ENCODE data around the gene ILKAP. TPM values are rescaled to one million over a fixed set of nuclear protein-coding genes. Genes with fewer than 3 reads are reported as not detected.

ILKAP gene
- total RNA-seq, 1 experiment from 2014 or later, result 53.4 TPM

- TF ChIP-seq REST (IDR thresholded peaks at IDR 0.05; ENCODE audit: low read depth), result no peak
- no peak for TF ChIP-seq POLR2A (IDR thresholded peaks at IDR 0.05; ENCODE audit: borderline replicate concordance, extremely low read depth, insufficient read depth, insufficient read length)
- no peak for TF ChIP-seq CTCF (IDR thresholded peaks at IDR 0.05 in 2 of 3, conservative IDR thresholded peaks at IDR 0.05 in 1 of 3; ENCODE audit: borderline replicate concordance in 1 of 3, insufficient read depth in 1 of 3, low read depth in 2 of 3, low read length in 2 of 3)
These were observed 28.8 kb downstream of the ILKAP start (continued) for GRCh38 chr2:238174701-238175100.

GRCh38 chr2:238174291-238174690 is 29.2 kb downstream of the ILKAP start:
- H3K9ac ChIP-seq (ENCODE audit: low read length), result no peak overlapping the region
- H3K4me1 ChIP-seq (ENCODE audit: control insufficient read depth in 1 of 2, insufficient read depth in 2 of 2, low read length in 2 of 2), result 0 out of 4 replicates have a peak, but pooled peaks cover 0 to 2% of the 10 kb centered on the region in 2 experiments
- no peak overlapping the region for H3K4me2 ChIP-seq (ENCODE audit: low read length)
- H3K36me3 ChIP-seq (ENCODE audit: control insufficient read depth in 1 of 2, insufficient read depth in 2 of 2, low read length in 2 of 2), result peaks cover 21 to 55% of the 10 kb centered on the region in 2 experiments
- no peak overlapping the region for H2AFZ ChIP-seq (ENCODE audit: low read depth, low read length, poor library complexity, severe bottlenecking)
- no peak for DNase-seq (ENCODE audit: low read depth, low spot score)
- H3K27me3 ChIP-seq (ENCODE audit: insufficient read depth, low read length), result no peaks in the 10 kb centered on the region
- H3K27ac ChIP-seq (ENCODE audit: low read depth, low read length), result no peak overlapping the region
- intact Hi-C loops (cut with micrococcal nuclease), result no loop called here
- no peaks in the 10 kb centered on the region for H3K79me2 ChIP-seq (ENCODE audit: insufficient read depth, low read length)
- ChIA-PET RAD21 (ENCODE audit: low non-redundant PET in 1 of 2, low total read pairs in 2 of 2, uncharacterized antibody in 2 of 2, unreplicated experiment in 2 of 2) (no interaction called here), CTCF (no interaction called here), POLR2A (no interaction called here)
- no peak overlapping the region for H3K4me3 ChIP-seq (replicated peaks in 1 of 2; ENCODE audit: low read depth in 1 of 2, low read length in 2 of 2)
- no peak for ATAC-seq
- H3K9me3 ChIP-seq (ENCODE audit: control insufficient read depth in 1 of 2, insufficient read depth in 1 of 2, low read depth in 1 of 2, low read length in 2 of 2), result no peaks in the 10 kb centered on the region
- H3K9me2 ChIP-seq (ENCODE audit: insufficient read depth), result no peaks in the 10 kb centered on the region
- no TSS peak for BruUV-seq (replicated peaks)
- 0 out of 2 replicates have a peak, but pooled peaks cover 9% of the 10 kb centered on the region for H4K20me1 ChIP-seq (ENCODE audit: insufficient read depth)
- TF ChIP-seq ZNF274 (IDR thresholded peaks at IDR 0.05; ENCODE audit: low read depth, low read length), result no peak
- no peak for TF ChIP-seq EGR1 (IDR thresholded peaks at IDR 0.05; ENCODE audit: low read depth)
- no peak for TF ChIP-seq EZH2phosphoT487 (IDR thresholded peaks at IDR 0.05; ENCODE audit: borderline replicate concordance)
- no peak for TF ChIP-seq ATF3 (IDR thresholded peaks at IDR 0.05)
- TF ChIP-seq FOSL1 (IDR thresholded peaks at IDR 0.05; ENCODE audit: low read depth), result no peak
- TF ChIP-seq POLR2AphosphoS5 (IDR thresholded peaks at IDR 0.05; ENCODE audit: low read depth, low read length), result no peak
- no peak for TF ChIP-seq EZH2 (IDR thresholded peaks at IDR 0.05)
- TF ChIP-seq SIN3A (IDR thresholded peaks at IDR 0.05; ENCODE audit: low read depth), result no peak
- TF ChIP-seq YY1 (IDR thresholded peaks at IDR 0.05; ENCODE audit: extremely low read depth, insufficient replicate concordance, low read depth, low read length), result no peak
- no peak for TF ChIP-seq TCF7L2 (IDR thresholded peaks at IDR 0.05; ENCODE audit: borderline replicate concordance, extremely low read depth, insufficient read depth, insufficient read length)
- no peak for TF ChIP-seq REST (IDR thresholded peaks at IDR 0.05; ENCODE audit: low read depth)
- no peak for TF ChIP-seq SRF (IDR thresholded peaks at IDR 0.05; ENCODE audit: low read depth)
- no peak for TF ChIP-seq MAX (IDR thresholded peaks at IDR 0.05)
- TF ChIP-seq CBX3 (IDR thresholded peaks at IDR 0.05; ENCODE audit: low read depth), result no peak
